A673 (cell line): Measurements from ENCODE around the gene MORN1.

Experiments used
- CTCF ChIP-seq: fragments of 300-800, 200-600 bp; sonication (generic); conservative IDR thresholded peaks from 2 replicates; pipeline ENCODE4 v1.5.1; 2017; ENCODE audit warnings: low read depth, mild to moderate bottlenecking, antibody characterized with exemption, low read length, moderate library complexity, mixed read lengths
- EZH2 ChIP-seq: fragments of 200-600 bp; sonication (generic); IDR thresholded peaks from 2 replicates; pipeline ENCODE4 v1.6.1; 2017; ENCODE audit warnings: borderline replicate concordance, low read depth, mild to moderate bottlenecking, mixed read lengths, antibody characterized with exemption, low read length; ENCODE audit not compliant: poor library complexity, severe bottlenecking

- TF ChIP-seq CTCF, result no peak
- no peak for TF ChIP-seq EZH2
Measured at GRCh38 chr1:2408456-2408855, 17.1 kb upstream of the MORN1 start.
